ENCODE results near the gene TTLL12. TPM values are rescaled to one million over a fixed set of nuclear protein-coding genes. Genes with fewer than 3 reads are reported as not detected.
A peak's percentile ranks its signal among the peaks of the same experiment; 100 is the strongest.

The TTLL12 gene
- total RNA-seq, 1 experiment from 2014 or later, result 63.4 TPM

DNA sequence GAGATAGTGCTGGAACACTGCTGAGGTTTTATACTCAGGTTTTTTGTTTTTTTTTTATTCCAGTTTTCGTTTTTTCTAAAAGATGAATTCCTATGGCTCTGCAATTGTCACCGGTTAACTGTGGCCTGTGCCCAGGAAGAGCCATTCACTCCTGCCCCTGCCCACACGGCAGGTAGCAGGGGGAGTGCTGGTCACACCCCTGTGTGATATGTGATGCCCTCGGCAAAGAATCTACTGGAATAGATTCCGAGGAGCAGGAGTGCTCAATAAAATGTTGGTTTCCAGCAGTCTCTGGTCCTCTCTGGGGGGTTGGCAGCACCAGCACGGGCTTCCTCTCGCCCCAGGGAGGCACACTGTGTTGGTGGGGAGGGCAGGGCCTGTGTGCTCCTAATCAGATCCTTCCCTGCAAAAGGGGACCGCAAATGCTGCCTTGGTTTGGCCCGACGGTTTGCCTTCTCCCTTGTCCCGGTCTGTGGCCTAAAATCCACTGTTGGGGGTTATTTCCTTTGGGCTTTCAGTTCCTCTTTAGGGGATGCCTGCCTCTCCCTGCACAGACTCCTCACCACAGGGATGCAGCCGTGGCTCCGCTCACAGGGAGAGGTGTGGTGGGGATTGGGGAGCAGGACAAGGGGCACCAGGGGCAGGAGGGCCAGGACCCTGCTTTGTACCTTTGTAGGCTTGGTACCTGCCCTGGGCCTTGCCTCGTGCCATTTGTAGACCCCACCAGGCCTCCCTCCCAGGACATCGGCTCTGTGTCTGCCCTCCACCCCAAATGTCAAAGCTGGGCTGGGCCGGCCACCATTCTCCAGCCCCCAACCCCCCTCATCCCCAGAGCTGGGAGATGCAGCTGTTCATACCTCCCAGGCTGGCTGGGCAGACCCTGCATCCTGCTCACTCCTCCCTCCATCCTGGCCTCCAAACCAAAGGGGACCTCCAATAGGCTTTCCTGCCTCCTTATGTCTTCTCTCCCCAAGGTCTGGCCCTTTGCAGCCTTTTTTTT lies 57.2 kb downstream of the TTLL12 start:
- intact Hi-C loops (cut with micrococcal nuclease; ENCODE audit: unreplicated experiment), result no loop called here

GRCh38 chr22:43128928-43129424 lies 58.0 kb downstream of the TTLL12 start:
- H3K4me1 Mint-ChIP-seq (ENCODE audit: low read depth, unreplicated experiment), result peaks cover 31% of the 10 kb centered on the region
- H3K36me3 Mint-ChIP-seq (ENCODE audit: insufficient read depth, unreplicated experiment), result peaks cover 84% of the 10 kb centered on the region
- CTCF ChIA-PET, result interaction anchor here (0.7 kb wide), 1 partner anchor 291 kb away, joined by 3 read pairs; no protein-coding TSS in a partner anchor
- peak overlapping the region; percentile 94 for H3K27ac Mint-ChIP-seq (ENCODE audit: unreplicated experiment)
- DNase-seq, result peak; percentile 75
- peak overlapping the region; percentile 99 for H3K4me3 Mint-ChIP-seq (ENCODE audit: low read depth, unreplicated experiment)
- H3K27me3 Mint-ChIP-seq (ENCODE audit: unreplicated experiment), result no peaks in the 10 kb centered on the region
- TF ChIP-seq, protein P1, sequence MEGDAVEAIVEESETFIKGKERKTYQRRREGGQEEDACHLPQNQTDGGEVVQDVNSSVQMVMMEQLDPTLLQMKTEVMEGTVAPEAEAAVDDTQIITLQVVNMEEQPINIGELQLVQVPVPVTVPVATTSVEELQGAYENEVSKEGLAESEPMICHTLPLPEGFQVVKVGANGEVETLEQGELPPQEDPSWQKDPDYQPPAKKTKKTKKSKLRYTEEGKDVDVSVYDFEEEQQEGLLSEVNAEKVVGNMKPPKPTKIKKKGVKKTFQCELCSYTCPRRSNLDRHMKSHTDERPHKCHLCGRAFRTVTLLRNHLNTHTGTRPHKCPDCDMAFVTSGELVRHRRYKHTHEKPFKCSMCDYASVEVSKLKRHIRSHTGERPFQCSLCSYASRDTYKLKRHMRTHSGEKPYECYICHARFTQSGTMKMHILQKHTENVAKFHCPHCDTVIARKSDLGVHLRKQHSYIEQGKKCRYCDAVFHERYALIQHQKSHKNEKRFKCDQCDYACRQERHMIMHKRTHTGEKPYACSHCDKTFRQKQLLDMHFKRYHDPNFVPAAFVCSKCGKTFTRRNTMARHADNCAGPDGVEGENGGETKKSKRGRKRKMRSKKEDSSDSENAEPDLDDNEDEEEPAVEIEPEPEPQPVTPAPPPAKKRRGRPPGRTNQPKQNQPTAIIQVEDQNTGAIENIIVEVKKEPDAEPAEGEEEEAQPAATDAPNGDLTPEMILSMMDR (IDR thresholded peaks at IDR 0.05; ENCODE audit: unreplicated experiment), result no peak
- H3K9me3 Mint-ChIP-seq (ENCODE audit: low read depth, unreplicated experiment), result no peaks in the 10 kb centered on the region
- intact Hi-C loops (cut with micrococcal nuclease; ENCODE audit: unreplicated experiment), result no loop called here
- BruUV-seq (replicated peaks), result no TSS peak

More for the DNA sequence above, 57.2 kb downstream of the TTLL12 start:
- CTCF ChIA-PET, result interaction anchor here (0.7 kb wide), 1 partner anchor 290 kb away, joined by 3 read pairs; no protein-coding TSS in a partner anchor
- H3K27ac Mint-ChIP-seq (ENCODE audit: unreplicated experiment), result peak overlapping the region; percentile 94
- DNase-seq, result no peak
- H3K27me3 Mint-ChIP-seq (ENCODE audit: unreplicated experiment), result no peaks in the 10 kb centered on the region
- H3K4me1 Mint-ChIP-seq (ENCODE audit: low read depth, unreplicated experiment), result peaks cover 31% of the 10 kb centered on the region
- no peaks in the 10 kb centered on the region for H3K9me3 Mint-ChIP-seq (ENCODE audit: low read depth, unreplicated experiment)
- TF ChIP-seq, protein P1 (IDR thresholded peaks at IDR 0.05; ENCODE audit: unreplicated experiment), result no peak
- H3K36me3 Mint-ChIP-seq (ENCODE audit: insufficient read depth, unreplicated experiment), result peaks cover 84% of the 10 kb centered on the region
- peak overlapping the region; percentile 99 for H3K4me3 Mint-ChIP-seq (ENCODE audit: low read depth, unreplicated experiment)
- no TSS peak for BruUV-seq (replicated peaks)

- DNase-seq, result peak; percentile 44
- peaks cover 81% of the 10 kb centered on the region for H3K36me3 Mint-ChIP-seq (ENCODE audit: insufficient read depth, unreplicated experiment)
- TF ChIP-seq, protein P1 (IDR thresholded peaks at IDR 0.05; ENCODE audit: unreplicated experiment), result peak; percentile 23
- H3K9me3 Mint-ChIP-seq (ENCODE audit: low read depth, unreplicated experiment), result no peaks in the 10 kb centered on the region
- CTCF ChIA-PET, result interaction anchor here (1.5 to 2.2 kb wide), 2 partner anchors 11 to 13 kb away, joined by 5 to 11 read pairs; no protein-coding TSS in a partner anchor
- H3K4me1 Mint-ChIP-seq (ENCODE audit: low read depth, unreplicated experiment), result peaks cover 33% of the 10 kb centered on the region
- intact Hi-C loops (cut with micrococcal nuclease; ENCODE audit: unreplicated experiment), result no loop called here
- peak overlapping the region; percentile 94 for H3K27ac Mint-ChIP-seq (ENCODE audit: unreplicated experiment)
- peak overlapping the region; percentile 99 for H3K4me3 Mint-ChIP-seq (ENCODE audit: low read depth, unreplicated experiment)
- H3K27me3 Mint-ChIP-seq (ENCODE audit: unreplicated experiment), result no peaks in the 10 kb centered on the region
- BruUV-seq (replicated peaks), result TSS peak; percentile 49
Measured at GRCh38 chr22:43128116-43128515, 58.8 kb downstream of the TTLL12 start.

DNA sequence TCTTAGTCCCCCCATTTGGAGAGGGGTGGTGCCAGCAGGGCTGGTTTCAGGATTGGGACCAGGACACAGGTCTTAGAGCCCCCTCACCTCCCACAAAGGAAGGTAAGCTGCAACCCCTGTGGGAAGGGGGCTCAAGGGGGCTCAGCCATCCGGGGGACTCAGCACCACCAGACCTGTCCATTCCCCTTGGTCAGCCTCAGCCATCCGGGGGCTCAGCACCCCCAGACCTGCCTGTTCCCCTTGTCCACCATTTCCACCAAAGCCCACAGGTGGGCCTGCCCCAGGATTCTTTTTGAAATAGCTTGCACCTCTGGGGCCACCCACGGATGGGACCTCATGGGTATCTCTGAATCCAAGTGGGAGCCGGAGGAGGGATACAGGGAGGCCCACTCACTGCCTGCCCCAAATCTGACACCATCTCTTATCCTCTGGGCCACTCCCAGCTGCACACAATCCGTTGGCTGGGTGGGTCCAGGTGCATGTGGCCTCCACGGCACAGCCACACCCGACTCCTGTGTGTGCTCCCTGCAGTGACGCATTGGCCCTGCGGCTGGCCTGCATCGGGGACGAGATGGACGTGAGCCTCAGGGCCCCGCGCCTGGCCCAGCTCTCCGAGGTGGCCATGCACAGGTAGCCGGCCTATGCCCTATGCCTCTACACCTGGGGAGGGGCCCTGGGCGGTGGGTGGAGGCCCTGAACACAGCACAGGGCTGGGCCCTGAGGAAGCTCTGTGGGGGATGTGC lies 59.6 kb downstream of the TTLL12 start:
- TF ChIP-seq, protein P1 (IDR thresholded peaks at IDR 0.05; ENCODE audit: unreplicated experiment), result no peak
- intact Hi-C loops (cut with micrococcal nuclease; ENCODE audit: unreplicated experiment), result no loop called here
- CTCF ChIA-PET, result interaction anchor here (1.3 to 2.2 kb wide), 4 partner anchors 10 to 260 kb away, joined by 4 to 11 read pairs (median 6); no protein-coding TSS in a partner anchor
- H3K9me3 Mint-ChIP-seq (ENCODE audit: low read depth, unreplicated experiment), result no peaks in the 10 kb centered on the region
- H3K4me3 Mint-ChIP-seq (ENCODE audit: low read depth, unreplicated experiment), result peak overlapping the region; percentile 99
- peak; percentile 91 for DNase-seq
- TSS peak; percentile 56 for BruUV-seq (replicated peaks)
- H3K36me3 Mint-ChIP-seq (ENCODE audit: insufficient read depth, unreplicated experiment), result peaks cover 73% of the 10 kb centered on the region
- peak overlapping the region; percentile 94 for H3K27ac Mint-ChIP-seq (ENCODE audit: unreplicated experiment)
- peaks cover 40% of the 10 kb centered on the region for H3K4me1 Mint-ChIP-seq (ENCODE audit: low read depth, unreplicated experiment)
- no peaks in the 10 kb centered on the region for H3K27me3 Mint-ChIP-seq (ENCODE audit: unreplicated experiment)

Data from Calu3 (cell line).